WTC11 (cell line): ENCODE results near the gene ADAMTS7. TPM values are rescaled to one million over a fixed set of nuclear protein-coding genes. Genes with fewer than 3 reads are reported as not detected.

Source experiments
- ATAC-seq: fragments of 200-7000 bp; cut with Tn5 transposase; 2 replicates; pipeline ENCODE4 v1.10.0; 2021; ENCODE audit warnings: mild to moderate bottlenecking, moderate library complexity
- CTCF ChIA-PET: fragments of 300-600 bp; sonication (Branson Sonifier 250); formaldehyde crosslinking; loops from one replicate; lab custom pipeline; 2021; ENCODE audit warnings: antibody characterized with exemption; lab: Charles Lee
- POLR2A ChIA-PET: fragments of 350-600 bp; sonication (Branson Sonifier 250); formaldehyde crosslinking; loops from one replicate; lab custom pipeline; 2021; ENCODE audit warnings: antibody characterized with exemption; lab: Charles Lee
- DNase-seq: peaks from one replicate; pipeline ENCODE4 v3.0.0; 2021; ENCODE audit warnings: low spot score
- H3K27ac Mint-ChIP-seq: 2 replicates; pipeline ENCODE4 v1.8.0; 2021; ENCODE audit warnings: mixed read lengths
- H3K27me3 Mint-ChIP-seq: 2 replicates; pipeline ENCODE4 v1.8.0; 2021; ENCODE audit warnings: low read depth, mild to moderate bottlenecking, moderate library complexity, mixed read lengths
- H3K36me3 Mint-ChIP-seq: 2 replicates; pipeline ENCODE4 v1.8.0; 2021; ENCODE audit warnings: mixed read lengths
- H3K4me1 Mint-ChIP-seq: 2 replicates; pipeline ENCODE4 v1.8.0; 2022; ENCODE audit warnings: mixed read lengths
- H3K4me3 Mint-ChIP-seq: 2 replicates; pipeline ENCODE4 v1.8.0; 2021; ENCODE audit warnings: mild to moderate bottlenecking, moderate library complexity, mixed read lengths
- H3K9me3 Mint-ChIP-seq: 2 replicates; pipeline ENCODE4 v1.8.0; 2021; ENCODE audit warnings: mixed read lengths
- ARID4B ChIP-seq: sonication (generic); formaldehyde crosslinking; IDR thresholded peaks from 2 replicates; pipeline ENCODE4 v1.8.0; 2023; ENCODE audit warnings: missing genetic modification reagents, mild to moderate bottlenecking, borderline replicate concordance
- ATF1 ChIP-seq: sonication (generic); formaldehyde crosslinking; IDR thresholded peaks from 2 replicates; pipeline ENCODE4 v1.8.1; 2023; ENCODE audit warnings: mild to moderate bottlenecking, moderate library complexity, missing genetic modification reagents
- ATF2 ChIP-seq: sonication (generic); formaldehyde crosslinking; IDR thresholded peaks from 2 replicates; pipeline ENCODE4 v1.8.1; 2022; ENCODE audit warnings: low read depth, missing genetic modification reagents, borderline replicate concordance
- CBFB ChIP-seq: sonication (generic); formaldehyde crosslinking; IDR thresholded peaks from 2 replicates; pipeline ENCODE4 v1.8.1; 2022; ENCODE audit warnings: mild to moderate bottlenecking, low read depth, missing genetic modification reagents
- ELF4 ChIP-seq: sonication (generic); formaldehyde crosslinking; IDR thresholded peaks from 2 replicates; pipeline ENCODE4 v1.8.1; 2022; ENCODE audit warnings: low read depth, mild to moderate bottlenecking, moderate library complexity, missing genetic modification reagents
- FOXK1 ChIP-seq: sonication (generic); formaldehyde crosslinking; IDR thresholded peaks from 2 replicates; pipeline ENCODE4 v1.8.0; 2022; ENCODE audit warnings: mild to moderate bottlenecking, moderate library complexity, missing genetic modification reagents
- FOXP4 ChIP-seq: sonication (generic); formaldehyde crosslinking; IDR thresholded peaks from 2 replicates; pipeline ENCODE4 v1.8.0; 2022; ENCODE audit warnings: mild to moderate bottlenecking, missing genetic modification reagents
- GABPB1 ChIP-seq: sonication (generic); formaldehyde crosslinking; IDR thresholded peaks from 2 replicates; pipeline ENCODE4 v1.8.1; 2023; ENCODE audit warnings: mild to moderate bottlenecking, missing genetic modification reagents
- GTF2I ChIP-seq: fragments of 250-450 bp; sonication (Bioruptor Pico); conservative IDR thresholded peaks from 2 replicates; pipeline ENCODE4 v1.4.0; 2021; ENCODE audit warnings: mild to moderate bottlenecking
- MLX ChIP-seq: sonication (generic); formaldehyde crosslinking; IDR thresholded peaks from 2 replicates; pipeline ENCODE4 v1.8.1; 2023; ENCODE audit warnings: mild to moderate bottlenecking, missing genetic modification reagents, moderate library complexity
- MYBL2 ChIP-seq: sonication (generic); formaldehyde crosslinking; IDR thresholded peaks from 2 replicates; pipeline ENCODE4 v1.8.1; 2023; ENCODE audit warnings: mild to moderate bottlenecking, moderate library complexity, missing genetic modification reagents
- NFATC4 ChIP-seq: fragments of 250-450 bp; sonication (Bioruptor Pico); IDR thresholded peaks from 2 replicates; pipeline ENCODE4 v1.9.0; 2021; ENCODE audit warnings: mild to moderate bottlenecking
- NR1H2 ChIP-seq: sonication (generic); formaldehyde crosslinking; IDR thresholded peaks from 2 replicates; pipeline ENCODE4 v1.9.0; 2021; ENCODE audit warnings: mild to moderate bottlenecking, moderate library complexity, missing genetic modification reagents
- NR3C1 ChIP-seq: sonication (generic); formaldehyde crosslinking; conservative IDR thresholded peaks from 2 replicates; pipeline ENCODE4 v1.8.1; 2023; ENCODE audit warnings: low read depth, mild to moderate bottlenecking, missing genetic modification reagents
- OVOL2 ChIP-seq: fragments of 250-450 bp; sonication (Bioruptor Pico); IDR thresholded peaks from 2 replicates; pipeline ENCODE4 v1.9.0; 2021; ENCODE audit warnings: mild to moderate bottlenecking, borderline replicate concordance
- STAT6 ChIP-seq: sonication (generic); formaldehyde crosslinking; conservative IDR thresholded peaks from 2 replicates; pipeline ENCODE4 v1.8.1; 2023; ENCODE audit warnings: mild to moderate bottlenecking, low read depth, missing genetic modification reagents, moderate library complexity
- ZNF396 ChIP-seq: fragments of 250-450 bp; sonication (Bioruptor Pico); IDR thresholded peaks from 2 replicates; pipeline ENCODE4 v1.8.0; 2021; ENCODE audit warnings: mild to moderate bottlenecking, moderate library complexity, borderline replicate concordance
- ZSCAN18 ChIP-seq: fragments of 250-450 bp; sonication (Bioruptor Pico); IDR thresholded peaks from 2 replicates; pipeline ENCODE4 v2.1.2; 2022; ENCODE audit warnings: mild to moderate bottlenecking, moderate library complexity
- total RNA-seq: library from RNA; stranded (reverse); gene quantifications from 3 replicates; pipeline ENCODE4 v1.2.3, GENCODE V29; 2021

The ADAMTS7 gene
- total RNA-seq, 1 experiment from 2014 or later = 70.3 TPM

- Mint-ChIP-seq H3K36me3 (no peaks in the 10 kb centered on the region), H3K9me3 (no peaks in the 10 kb centered on the region)
- TF ChIP-seq ZSCAN18 (CRISPR knock-in tag) (no peak), ARID4B (CRISPR knock-in tag) (no peak), GTF2I (no peak), NR3C1 (CRISPR knock-in tag) (no peak), NR1H2 (no peak), MLX (CRISPR knock-in tag) (no peak), ZNF396 (CRISPR knock-in tag) (no peak), OVOL2 (CRISPR knock-in tag) (no peak), NFATC4 (no peak), ATF1 (CRISPR knock-in tag) (no peak), GABPB1 (CRISPR knock-in tag) (no peak), ATF2 (CRISPR knock-in tag) (no peak)
- TF ChIP-seq, all 79 proteins: peak for 0
- ChIA-PET POLR2A (no interaction called here), CTCF (interaction anchor here (2.2 kb wide), 1 partner anchor 9 kb away, joined by 6 read pairs; no protein-coding TSS in a partner anchor)
- no peak overlapping the region for H3K27ac Mint-ChIP-seq
- DNase-seq (no peak), ATAC-seq (no peak)
- no peak overlapping the region for H3K4me3 Mint-ChIP-seq
- H3K27me3 Mint-ChIP-seq = no peaks in the 10 kb centered on the region
- peaks cover 12% of the 10 kb centered on the region for H3K4me1 Mint-ChIP-seq
These were observed 17.7 kb upstream of the ADAMTS7 start for GRCh38 chr15:78828920-78829319.

GRCh38 chr15:78822514-78822913, 11.2 kb upstream of the ADAMTS7 start:
- no peak for DNase-seq
- ChIA-PET CTCF (interaction anchor here (1.4 to 4.2 kb wide), 2 partner anchors 11 to 185 kb away, joined by 3 to 26 read pairs; partner anchors contain the start of gene ADAMTS7), POLR2A (interaction anchor here (0.6 kb wide), 1 partner anchor 233 kb away, joined by 4 read pairs; no protein-coding TSS in a partner anchor)
- no peak overlapping the region for H3K27ac Mint-ChIP-seq
- H3K4me1 Mint-ChIP-seq = peaks cover 9% of the 10 kb centered on the region
- H3K27me3 Mint-ChIP-seq = no peaks in the 10 kb centered on the region
- no peak for ATAC-seq
- no peaks in the 10 kb centered on the region for H3K36me3 Mint-ChIP-seq
- H3K4me3 Mint-ChIP-seq = no peak overlapping the region
- no peaks in the 10 kb centered on the region for H3K9me3 Mint-ChIP-seq
- TF ChIP-seq ATF2 (CRISPR knock-in tag) (no peak), ELF4 (CRISPR knock-in tag) (no peak), MYBL2 (CRISPR knock-in tag) (no peak), FOXP4 (no peak), ZSCAN18 (CRISPR knock-in tag) (no peak), NR1H2 (no peak), STAT6 (no peak), NR3C1 (CRISPR knock-in tag) (no peak), FOXK1 (CRISPR knock-in tag) (no peak), CBFB (no peak)
